HG03442 (cell line): ENCODE measurements around the gene IL1F10.
"Not testable (repeated sequence)": the region's sequence is repeated elsewhere in the genome, so short reads cannot be mapped to it uniquely, and the experiment has no call there.

ENCODE experiments used
- ATAC-seq: cut with Tn5 transposase; IDR thresholded peaks from one replicate; pipeline ENCODE4 v1.9.1; 2021; ENCODE audit warnings: mild to moderate bottlenecking, moderate library complexity; ENCODE audit not compliant: unreplicated experiment

Gene IL1F10

GRCh38 chr2:113080134-113080533 is 12.4 kb downstream of the IL1F10 start:
- ATAC-seq = no peak

GRCh38 chr2:113081488-113082210 is 13.9 kb downstream of the IL1F10 start:
- ATAC-seq = no peak

GRCh38 chr2:113083296-113083695 is 15.5 kb downstream of the IL1F10 start:
- ATAC-seq = no peak

- no peak for ATAC-seq
These were observed 16.7 kb downstream of the IL1F10 start for GRCh38 chr2:113084249-113085000.

GRCh38 chr2:113085542-113085941 is 17.8 kb downstream of the IL1F10 start:
- no peak for ATAC-seq

GRCh38 chr2:113088213-113088992 is 20.6 kb downstream of the IL1F10 start:
- ATAC-seq = no peak

GRCh38 chr2:113089916-113090315 is 22.1 kb downstream of the IL1F10 start:
- no peak for ATAC-seq

GRCh38 chr2:113091231-113091896 is 23.6 kb downstream of the IL1F10 start:
- no peak for ATAC-seq

GRCh38 chr2:113092864-113093612 is 25.3 kb downstream of the IL1F10 start:
- ATAC-seq = no peak

GRCh38 chr2:113093613-113093977 is 25.8 kb downstream of the IL1F10 start:
- no peak for ATAC-seq

GRCh38 chr2:113096306-113096705 is 28.5 kb downstream of the IL1F10 start:
- ATAC-seq = not testable (repeated sequence)

- ATAC-seq = not testable (repeated sequence)
These were observed 29.3 kb downstream of the IL1F10 start for GRCh38 chr2:113096842-113097618.

GRCh38 chr2:113098041-113098440 is 30.3 kb downstream of the IL1F10 start:
- ATAC-seq = no peak

GRCh38 chr2:113098532-113098931 is 30.8 kb downstream of the IL1F10 start:
- no peak for ATAC-seq

GRCh38 chr2:113102133-113102532 is 34.4 kb downstream of the IL1F10 start:
- ATAC-seq = no peak

GRCh38 chr2:113103277-113103676 is 35.5 kb downstream of the IL1F10 start:
- ATAC-seq = no peak

- no peak for ATAC-seq
These were observed 36.4 kb downstream of the IL1F10 start for GRCh38 chr2:113104054-113104611.

GRCh38 chr2:113105047-113105785 is 37.4 kb downstream of the IL1F10 start:
- no peak for ATAC-seq

GRCh38 chr2:113111121-113111520 is 43.4 kb downstream of the IL1F10 start:
- ATAC-seq = no peak
